H9 (cell line): Measurements from ENCODE around the gene LRRIQ4. TPM values are rescaled to one million over a fixed set of nuclear protein-coding genes. Genes with fewer than 3 reads are reported as not detected.
A peak's percentile ranks its signal among the peaks of the same experiment; 100 is the strongest.

Experiments used
- DNase-seq: peaks from one replicate; pipeline ENCODE4 v3.0.0-alpha.2; 2017
- H2AFZ ChIP-seq: one replicate; pipeline ENCODE4 v1.6.1; 2013; ENCODE audit warnings: mild to moderate bottlenecking, low read length, control low read depth, moderate library complexity
- H2AK5ac ChIP-seq: 2 replicates; pipeline ENCODE4 v1.6.1; 2013; ENCODE audit warnings: low read length, control low read depth, mixed read lengths; ENCODE audit not compliant: insufficient read length
- H2BK120ac ChIP-seq: one replicate; pipeline ENCODE4 v1.6.1; 2013; ENCODE audit warnings: low read depth, mild to moderate bottlenecking, low read length, control low read depth, inconsistent platforms; ENCODE audit not compliant: poor library complexity, severe bottlenecking
- H2BK12ac ChIP-seq: 2 replicates; pipeline ENCODE4 v1.6.1; 2013; ENCODE audit warnings: low read length, control low read depth, mixed read lengths, low read depth; ENCODE audit not compliant: insufficient read length
- H2BK15ac ChIP-seq: 2 replicates; pipeline ENCODE4 v1.6.1; 2013; ENCODE audit warnings: low read depth, low read length, control low read depth
- H2BK20ac ChIP-seq: one replicate; pipeline ENCODE4 v1.6.1; 2013; ENCODE audit warnings: low read depth, mild to moderate bottlenecking, low read length, control low read depth, inconsistent platforms; ENCODE audit not compliant: poor library complexity, severe bottlenecking
- H2BK5ac ChIP-seq: 2 replicates; pipeline ENCODE4 v1.6.1; 2013; ENCODE audit warnings: low read length, control low read depth, mixed read lengths; ENCODE audit not compliant: insufficient read length
- H3K14ac ChIP-seq: 2 replicates; pipeline ENCODE4 v1.6.1; 2013; ENCODE audit warnings: low read length, control low read depth; ENCODE audit not compliant: insufficient read depth
- H3K18ac ChIP-seq: 2 replicates; pipeline ENCODE4 v1.6.1; 2013; ENCODE audit warnings: low read depth, mild to moderate bottlenecking, mixed read lengths, low read length, control low read depth; ENCODE audit not compliant: insufficient read length
- H3K23ac ChIP-seq: 2 replicates; pipeline ENCODE4 v1.6.1; 2013; ENCODE audit warnings: low read length, control low read depth, mixed read lengths, low read depth; ENCODE audit not compliant: insufficient read length
- H3K23me2 ChIP-seq: 2 replicates; pipeline ENCODE4 v1.6.1; 2013; ENCODE audit warnings: low read depth, mild to moderate bottlenecking, mixed read lengths, low read length, control low read depth; ENCODE audit not compliant: insufficient read length, poor library complexity, severe bottlenecking
- H3K27ac ChIP-seq: 2 replicates; pipeline ENCODE4 v1.5.1; 2013; ENCODE audit warnings: low read length, control low read depth, mixed read lengths, low read depth; ENCODE audit not compliant: insufficient read length
- H3K27me3 ChIP-seq: 2 replicates; pipeline ENCODE4 v1.6.1; 2013; ENCODE audit warnings: low read length, control low read depth, inconsistent platforms; ENCODE audit not compliant: insufficient read depth
- H3K4ac ChIP-seq: 2 replicates; pipeline ENCODE4 v1.6.1; 2013; ENCODE audit warnings: low read depth, mild to moderate bottlenecking, control low read depth, inconsistent platforms, low read length, moderate library complexity
- H3K4me1 ChIP-seq: 2 replicates; pipeline ENCODE4 v1.6.1; 2013; ENCODE audit warnings: low read length, control low read depth, inconsistent platforms; ENCODE audit not compliant: insufficient read depth
- H3K4me2 ChIP-seq: 2 replicates; pipeline ENCODE4 v1.6.1; 2013; ENCODE audit warnings: low read length, control low read depth, mixed read lengths; ENCODE audit not compliant: insufficient read length, insufficient read depth
- H3K56ac ChIP-seq: 2 replicates; pipeline ENCODE4 v1.6.1; 2013; ENCODE audit warnings: low read depth, mild to moderate bottlenecking, mixed read lengths, low read length, control low read depth; ENCODE audit not compliant: insufficient read length
- H3K79me1 ChIP-seq: 2 replicates; pipeline ENCODE4 v1.6.1; 2013; ENCODE audit warnings: low read depth, mild to moderate bottlenecking, moderate library complexity, low read length, control low read depth, inconsistent platforms; ENCODE audit not compliant: insufficient read depth, poor library complexity, severe bottlenecking
- H3K79me2 ChIP-seq: 2 replicates; pipeline ENCODE4 v1.6.1; 2013; ENCODE audit warnings: low read length, control low read depth, inconsistent platforms; ENCODE audit not compliant: insufficient read depth
- H3K9ac ChIP-seq: 2 replicates; pipeline ENCODE4 v1.6.1; 2013; ENCODE audit warnings: low read length, control low read depth, mixed read lengths; ENCODE audit not compliant: insufficient read length; ENCODE audit errors: extremely low read depth
- H3K9me3 ChIP-seq: one replicate; pipeline ENCODE4 v1.6.1; 2013; ENCODE audit warnings: low read depth, low read length, inconsistent platforms; ENCODE audit not compliant: control insufficient read depth
- H3T11ph ChIP-seq: one replicate; pipeline ENCODE4 v1.6.1; 2013; ENCODE audit warnings: mild to moderate bottlenecking, low read length, control low read depth, inconsistent platforms
- H4K20me1 ChIP-seq: one replicate; pipeline ENCODE4 v1.6.1; 2013; ENCODE audit not compliant: control insufficient read depth, insufficient read length, insufficient read depth
- H4K5ac ChIP-seq: 2 replicates; pipeline ENCODE4 v1.6.1; 2013; ENCODE audit warnings: low read depth, mild to moderate bottlenecking, mixed read lengths, low read length, control low read depth; ENCODE audit not compliant: insufficient read length
- H4K8ac ChIP-seq: replicated peaks from 2 replicates; pipeline ENCODE4 v1.6.1; 2013; ENCODE audit warnings: low read length, control low read depth, mixed read lengths, low read depth; ENCODE audit not compliant: insufficient read length
- H4K91ac ChIP-seq: 2 replicates; pipeline ENCODE4 v1.6.1; 2013; ENCODE audit warnings: low read depth, mild to moderate bottlenecking, moderate library complexity, mixed read lengths, low read length, control low read depth; ENCODE audit not compliant: insufficient read length
- H3K27ac Mint-ChIP-seq, 3 experiments: 2 replicates in 2 of 3; 3 replicates in 1 of 3; pipeline ENCODE4 v1.8.0; 2020 to 2021; ENCODE audit warnings: mixed read lengths in 3 of 3, mild to moderate bottlenecking in 1 of 3, moderate library complexity in 1 of 3
- H3K27me3 Mint-ChIP-seq: 2 replicates; pipeline ENCODE4 v1.8.0; 2021; ENCODE audit warnings: low read depth, mild to moderate bottlenecking, moderate library complexity, mixed read lengths
- H3K36me3 Mint-ChIP-seq, 3 experiments: 2 replicates in 2 of 3; 3 replicates in 1 of 3; pipeline ENCODE4 v1.8.0; 2020 to 2021; ENCODE audit warnings: low read depth in 3 of 3, mixed read lengths in 3 of 3; ENCODE audit not compliant: insufficient read depth in 1 of 3
- H3K4me1 Mint-ChIP-seq, 2 experiments: 2 replicates each; pipeline ENCODE4 v1.8.0; 2020; ENCODE audit warnings: mixed read lengths in 2 of 2
- H3K4me3 Mint-ChIP-seq, 2 experiments: 2 replicates in 1 of 2; 3 replicates in 1 of 2; pipeline ENCODE4 v1.8.0; 2020 to 2021; ENCODE audit warnings: mild to moderate bottlenecking in 2 of 2, mixed read lengths in 2 of 2, moderate library complexity in 1 of 2
- H3K9me3 Mint-ChIP-seq, 2 experiments: 2 replicates in 1 of 2; 3 replicates in 1 of 2; pipeline ENCODE4 v1.8.0; 2020; ENCODE audit warnings: mild to moderate bottlenecking in 2 of 2, mixed read lengths in 2 of 2, moderate library complexity in 1 of 2
- WGBS: extraction: QIAGEN DNeasy Blood & Tissue Kit; methylation state at CpG from one replicate; pipeline ENCODE4 v1.1.7; 2013; ENCODE audit warnings: missing lambda C conversion rate, low lambda C conversion rate, mixed read lengths; ENCODE audit not compliant: insufficient read length; ENCODE audit errors: extremely low coverage; 5-methylcytosine and 5-hydroxymethylcytosine counted together
- total RNA-seq: library from RNA; stranded (reverse); gene quantifications from 2 replicates; pipeline ENCODE4 v1.2.1, GENCODE V29; 2021
- TF ChIP-seq, protein P1 (sequence below): fragments of 200-600 bp; sonication (generic); conservative IDR thresholded peaks from 3 replicates; pipeline ENCODE4 v1.8.0; 2021; ENCODE audit warnings: antibody characterized with exemption, mild to moderate bottlenecking

The LRRIQ4 gene
- total RNA-seq, 1 experiment from 2014 or later = not detected

DNA sequence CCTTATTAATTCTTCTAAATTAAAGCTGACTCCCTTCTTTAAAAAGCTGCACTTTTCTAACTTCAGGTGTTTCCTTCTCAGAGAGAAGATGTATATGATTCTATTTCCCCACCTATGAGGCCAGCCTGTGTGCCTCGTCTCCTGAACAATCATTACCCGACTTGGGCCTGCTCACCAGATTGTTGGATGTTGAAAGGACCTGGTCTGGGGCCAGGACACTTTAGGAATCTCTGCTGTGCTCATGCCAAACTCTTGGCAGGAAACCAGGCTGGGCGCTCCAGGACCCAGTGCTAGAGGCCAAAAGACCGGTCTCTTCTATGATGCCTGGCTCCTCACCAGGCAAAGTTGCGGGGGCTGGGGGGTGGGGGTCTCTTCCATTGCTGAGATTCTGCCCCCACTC, 74.0 kb downstream of the LRRIQ4 start:
- H3K79me2 ChIP-seq = no peaks in the 10 kb centered on the region
- H4K20me1 ChIP-seq = no peaks in the 10 kb centered on the region
- no peak overlapping the region for H2AK5ac ChIP-seq
- Mint-ChIP-seq H3K9me3 (no peaks in the 10 kb centered on the region), H3K27ac (peak overlapping the region in 1 of 3 experiments; percentile 56; a peak in 1 of 7 replicates), H3K27me3 (no peaks in the 10 kb centered on the region; the same call in none of the 2 replicates), H3K4me1 (peaks cover 8 to 10% of the 10 kb centered on the region in 2 experiments), H3K4me3 (no peak overlapping the region), H3K36me3 (no peaks in the 10 kb centered on the region)
- no peak overlapping the region for H4K5ac ChIP-seq
- H3K27me3 ChIP-seq = no peaks in the 10 kb centered on the region
- no peak overlapping the region for H3K14ac ChIP-seq
- H2AFZ ChIP-seq = no peak overlapping the region
- H3K9ac ChIP-seq = no peak overlapping the region
- no peaks in the 10 kb centered on the region for H3K9me3 ChIP-seq
- TF ChIP-seq, protein P1, sequence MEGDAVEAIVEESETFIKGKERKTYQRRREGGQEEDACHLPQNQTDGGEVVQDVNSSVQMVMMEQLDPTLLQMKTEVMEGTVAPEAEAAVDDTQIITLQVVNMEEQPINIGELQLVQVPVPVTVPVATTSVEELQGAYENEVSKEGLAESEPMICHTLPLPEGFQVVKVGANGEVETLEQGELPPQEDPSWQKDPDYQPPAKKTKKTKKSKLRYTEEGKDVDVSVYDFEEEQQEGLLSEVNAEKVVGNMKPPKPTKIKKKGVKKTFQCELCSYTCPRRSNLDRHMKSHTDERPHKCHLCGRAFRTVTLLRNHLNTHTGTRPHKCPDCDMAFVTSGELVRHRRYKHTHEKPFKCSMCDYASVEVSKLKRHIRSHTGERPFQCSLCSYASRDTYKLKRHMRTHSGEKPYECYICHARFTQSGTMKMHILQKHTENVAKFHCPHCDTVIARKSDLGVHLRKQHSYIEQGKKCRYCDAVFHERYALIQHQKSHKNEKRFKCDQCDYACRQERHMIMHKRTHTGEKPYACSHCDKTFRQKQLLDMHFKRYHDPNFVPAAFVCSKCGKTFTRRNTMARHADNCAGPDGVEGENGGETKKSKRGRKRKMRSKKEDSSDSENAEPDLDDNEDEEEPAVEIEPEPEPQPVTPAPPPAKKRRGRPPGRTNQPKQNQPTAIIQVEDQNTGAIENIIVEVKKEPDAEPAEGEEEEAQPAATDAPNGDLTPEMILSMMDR = no peak
- H3K56ac ChIP-seq = no peak overlapping the region
- no peak overlapping the region for H4K8ac ChIP-seq
- H3K4me2 ChIP-seq = no peak overlapping the region
- H3K23ac ChIP-seq = no peak overlapping the region
- H3T11ph ChIP-seq = no peak overlapping the region
- no peak overlapping the region for H4K91ac ChIP-seq
- no peak overlapping the region for H3K4ac ChIP-seq
- no peak overlapping the region for H2BK12ac ChIP-seq
- peak overlapping the region; percentile 12 for H2BK20ac ChIP-seq
- no peak overlapping the region for H2BK15ac ChIP-seq
- peaks cover 3% of the 10 kb centered on the region; the same call in 1 of the 2 replicates for H3K4me1 ChIP-seq
- H3K23me2 ChIP-seq = peaks cover 2% of the 10 kb centered on the region
- no peak overlapping the region for H2BK120ac ChIP-seq
- H2BK5ac ChIP-seq = no peak overlapping the region
- H3K27ac ChIP-seq = no peak overlapping the region
- DNase-seq = no peak
- H3K79me1 ChIP-seq = no peaks in the 10 kb centered on the region
- H3K18ac ChIP-seq = no peak overlapping the region
- WGBS = no CpG with 5 or more reads among the region's 5 CpGs

Other genes starting within 250 kb of the LRRIQ4 start
- 0.15 and 0.35 TPM in 2 replicates for gene MECOM, start 149.2 kb upstream of the LRRIQ4 start, total RNA-seq
- gene TERC, start 47.8 kb upstream of the LRRIQ4 start, total RNA-seq = 12.9 and 14.1 TPM in 2 replicates
- gene ACTRT3, start 43.3 kb upstream of the LRRIQ4 start, total RNA-seq = 5.9 and 6.1 TPM in 2 replicates
- 15.9 and 16.3 TPM in 2 replicates for gene MYNN, start 39.5 kb upstream of the LRRIQ4 start, total RNA-seq
- gene LRRC34, start within 50 bp of the LRRIQ4 start, total RNA-seq = 4.6 and 5.1 TPM in 2 replicates
- not detected in 2 replicates for gene LRRC31, start 57.1 kb downstream of the LRRIQ4 start, total RNA-seq
- not detected in 2 replicates for gene SAMD7, start 98.7 kb downstream of the LRRIQ4 start, total RNA-seq
- 90.3 and 98.7 TPM in 2 replicates for gene SEC62, start 153.9 kb downstream of the LRRIQ4 start, total RNA-seq
- 14.1 and 15.4 TPM in 2 replicates for gene GPR160, start 225.1 kb downstream of the LRRIQ4 start, total RNA-seq